ENCODE results near the gene FGF23.

Gene FGF23

DNA sequence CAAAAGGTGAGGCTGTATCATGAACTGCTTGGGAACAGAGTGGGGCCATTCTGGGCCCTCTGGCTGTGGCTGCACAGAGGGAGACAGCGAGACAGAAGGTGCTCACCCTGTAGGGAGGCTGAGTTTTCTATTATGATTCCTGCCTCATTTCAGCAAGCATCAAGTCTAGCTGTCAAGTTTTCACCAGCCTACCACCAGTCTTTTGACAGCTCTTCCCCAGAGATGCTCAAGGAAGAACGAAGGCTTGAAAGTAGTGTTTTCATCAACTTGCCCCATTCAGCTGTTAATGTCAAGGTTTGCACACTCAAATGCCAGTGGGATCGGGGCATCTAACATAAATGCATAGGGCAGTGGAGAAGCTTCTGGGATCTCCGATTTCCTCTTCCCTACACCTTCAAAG, 10.0 kb downstream of the FGF23 start:
- intact Hi-C loops (cut with DNase I; ENCODE audit: low total_unique reads), result no loop called here
- TF ChIP-seq, protein P1, sequence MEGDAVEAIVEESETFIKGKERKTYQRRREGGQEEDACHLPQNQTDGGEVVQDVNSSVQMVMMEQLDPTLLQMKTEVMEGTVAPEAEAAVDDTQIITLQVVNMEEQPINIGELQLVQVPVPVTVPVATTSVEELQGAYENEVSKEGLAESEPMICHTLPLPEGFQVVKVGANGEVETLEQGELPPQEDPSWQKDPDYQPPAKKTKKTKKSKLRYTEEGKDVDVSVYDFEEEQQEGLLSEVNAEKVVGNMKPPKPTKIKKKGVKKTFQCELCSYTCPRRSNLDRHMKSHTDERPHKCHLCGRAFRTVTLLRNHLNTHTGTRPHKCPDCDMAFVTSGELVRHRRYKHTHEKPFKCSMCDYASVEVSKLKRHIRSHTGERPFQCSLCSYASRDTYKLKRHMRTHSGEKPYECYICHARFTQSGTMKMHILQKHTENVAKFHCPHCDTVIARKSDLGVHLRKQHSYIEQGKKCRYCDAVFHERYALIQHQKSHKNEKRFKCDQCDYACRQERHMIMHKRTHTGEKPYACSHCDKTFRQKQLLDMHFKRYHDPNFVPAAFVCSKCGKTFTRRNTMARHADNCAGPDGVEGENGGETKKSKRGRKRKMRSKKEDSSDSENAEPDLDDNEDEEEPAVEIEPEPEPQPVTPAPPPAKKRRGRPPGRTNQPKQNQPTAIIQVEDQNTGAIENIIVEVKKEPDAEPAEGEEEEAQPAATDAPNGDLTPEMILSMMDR (IDR thresholded peaks at IDR 0.05), result no peak
- Histone ChIP-seq H3K36me3 (no peaks in the 10 kb centered on the region), H3K4me1 (no peaks in the 10 kb centered on the region), H3K9me3 (no peaks in the 10 kb centered on the region), H3K4me3 (no peak overlapping the region), H3K27me3 (no peaks in the 10 kb centered on the region), H3K27ac (no peak overlapping the region)
- no peak for DNase-seq

GRCh38 chr12:4366090-4366489, 13.4 kb downstream of the FGF23 start:
- Histone ChIP-seq H3K27ac (no peak overlapping the region), H3K27me3 (no peaks in the 10 kb centered on the region), H3K36me3 (no peaks in the 10 kb centered on the region), H3K4me3 (no peak overlapping the region), H3K4me1 (no peaks in the 10 kb centered on the region), H3K9me3 (no peaks in the 10 kb centered on the region)
- TF ChIP-seq, protein P1 (IDR thresholded peaks at IDR 0.05), result no peak
- no peak for DNase-seq
- intact Hi-C loops (cut with DNase I; ENCODE audit: low total_unique reads), result no loop called here

DNA sequence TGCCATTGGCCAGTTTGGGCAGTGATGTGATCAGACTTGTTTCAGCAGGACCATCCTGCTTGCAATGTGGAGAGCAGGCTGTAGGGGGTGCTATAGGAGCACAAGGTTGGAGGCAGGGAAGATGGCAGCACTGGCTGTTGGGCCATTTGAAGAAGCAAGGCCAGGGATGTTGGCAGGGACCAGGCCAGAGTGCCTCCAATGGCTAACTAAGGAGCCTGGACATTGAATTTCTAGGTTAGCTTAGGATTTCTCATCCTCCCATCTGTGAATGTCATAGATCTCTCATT, 23.5 kb downstream of the FGF23 start:
- Histone ChIP-seq H3K36me3 (peaks cover 6 to 17% (median 15%) of the 10 kb centered on the region in 3 donors), H3K9me3 (no peaks in the 10 kb centered on the region), H3K27me3 (no peaks in the 10 kb centered on the region), H3K4me3 (no peak overlapping the region), H3K4me1 (no peaks in the 10 kb centered on the region), H3K27ac (no peak overlapping the region)
- TF ChIP-seq, protein P1 (IDR thresholded peaks at IDR 0.05), result no peak
- intact Hi-C loops (cut with DNase I; ENCODE audit: low total_unique reads), result no loop called here
- no peak for DNase-seq

- Histone ChIP-seq H3K27ac (no peak overlapping the region), H3K36me3 (peaks cover 6 to 17% (median 15%) of the 10 kb centered on the region in 3 donors), H3K4me1 (no peaks in the 10 kb centered on the region), H3K27me3 (no peaks in the 10 kb centered on the region), H3K4me3 (no peak overlapping the region), H3K9me3 (no peaks in the 10 kb centered on the region)
- intact Hi-C loops (cut with DNase I; ENCODE audit: low total_unique reads), result no loop called here
- no peak for DNase-seq
- TF ChIP-seq, protein P1 (IDR thresholded peaks at IDR 0.05), result no peak
Measured at GRCh38 chr12:4355156-4356040, 24.1 kb downstream of the FGF23 start.

GRCh38 chr12:4353785-4354208, 25.7 kb downstream of the FGF23 start:
- Histone ChIP-seq H3K9me3 (no peaks in the 10 kb centered on the region), H3K27me3 (no peaks in the 10 kb centered on the region), H3K4me1 (no peaks in the 10 kb centered on the region), H3K36me3 (peaks cover 6 to 25% (median 15%) of the 10 kb centered on the region in 3 donors), H3K27ac (no peak overlapping the region), H3K4me3 (no peak overlapping the region)
- intact Hi-C loops (cut with DNase I; ENCODE audit: low total_unique reads), result no loop called here
- TF ChIP-seq, protein P1 (IDR thresholded peaks at IDR 0.05), result peak; percentile 23
- no peak for DNase-seq
